NK-92 (cell line): Measurements from ENCODE around the gene RAB40A.
"Not testable (repeated sequence)": the region's sequence is repeated elsewhere in the genome, so short reads cannot be mapped to it uniquely, and the experiment has no call there.

ENCODE experiments used
- DNase-seq: peaks from one replicate; lab custom pipeline; 2025; ENCODE audit not compliant: unreplicated experiment; lab: John Stamatoyannopoulos, UW

The RAB40A gene

GRCh38 chrX:103464774-103465117 is 54.5 kb downstream of the RAB40A start:
- DNase-seq, result no peak

GRCh38 chrX:103464072-103464773 is 55.1 kb downstream of the RAB40A start:
- DNase-seq, result no peak

DNA sequence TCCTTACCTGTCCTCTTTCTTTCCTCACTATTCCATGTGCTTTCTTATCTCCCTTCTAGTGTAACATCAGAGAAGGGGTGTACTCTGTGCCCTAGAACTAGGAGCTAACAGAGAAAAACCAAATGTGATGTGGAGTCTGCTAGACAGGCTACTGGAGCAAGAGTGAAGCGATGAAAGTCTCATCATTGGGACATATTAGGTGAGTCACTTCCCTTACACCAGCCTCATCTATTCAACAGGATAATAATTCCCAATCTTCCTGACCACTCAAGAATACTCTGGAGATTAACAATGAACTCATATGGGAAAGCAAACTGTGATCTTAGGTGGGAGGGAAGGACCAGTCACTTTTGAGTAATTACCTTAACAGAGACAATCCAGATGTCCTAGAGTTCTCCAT is 58.1 kb downstream of the RAB40A start:
- no peak for DNase-seq

DNA sequence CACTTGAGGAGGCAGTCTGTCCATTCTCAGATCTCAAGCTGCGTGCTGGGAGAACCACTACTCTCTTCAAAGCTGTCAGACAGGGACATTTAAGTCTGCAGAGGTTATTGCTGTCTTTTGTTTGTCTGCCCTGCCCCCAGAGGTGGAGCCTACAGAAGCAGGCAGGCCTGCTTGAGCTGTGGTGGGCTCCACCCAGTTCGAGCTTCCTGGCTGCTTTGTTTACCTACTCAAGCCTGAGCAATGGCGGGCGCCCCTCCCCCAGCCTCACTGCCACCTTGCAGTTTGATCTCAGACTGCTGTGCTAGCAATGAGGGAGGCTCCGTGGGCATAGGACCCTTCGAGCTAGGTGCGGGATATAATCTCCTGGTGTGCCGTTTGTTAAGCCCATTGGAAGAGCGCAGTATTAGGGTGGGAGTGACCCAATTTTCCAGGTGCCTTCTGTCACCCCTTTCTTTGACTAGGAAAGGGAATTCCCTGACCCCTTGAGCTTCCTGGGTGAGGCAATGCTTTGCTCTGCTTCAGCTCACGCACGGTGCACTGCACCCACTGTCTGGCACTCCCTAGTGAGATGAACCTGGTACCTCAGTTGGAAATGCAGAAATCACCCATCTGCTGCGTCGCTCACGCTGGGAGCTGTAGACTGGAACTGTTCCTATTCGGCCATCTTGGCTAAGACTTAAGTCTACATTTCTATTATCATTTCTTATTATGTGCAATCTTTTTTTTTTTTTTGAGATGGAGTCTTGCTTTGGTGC is 59.1 kb downstream of the RAB40A start:
- DNase-seq, result not testable (repeated sequence)

DNA sequence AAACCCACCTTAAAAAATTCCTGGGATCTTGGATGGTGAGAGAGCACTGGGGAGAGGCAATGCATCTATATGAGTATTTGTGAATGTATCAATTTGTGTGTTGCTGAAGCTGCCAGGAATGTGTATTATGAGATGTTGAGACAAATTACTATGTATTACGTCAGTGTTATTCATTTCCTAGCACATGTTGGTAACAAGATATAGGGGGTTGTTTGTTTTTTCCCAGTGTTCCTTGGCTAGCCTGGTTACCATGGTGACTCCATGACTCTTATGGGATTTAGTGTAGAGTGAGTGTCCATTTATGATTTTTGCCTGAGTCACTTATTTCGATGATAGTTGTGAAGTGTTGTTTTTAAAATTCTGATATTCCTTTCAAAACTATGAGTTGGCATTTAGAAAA is 65.6 kb downstream of the RAB40A start:
- DNase-seq, result no peak
